Activated CD4-positive, alpha-beta T cell treated with anti-CD3 and anti-CD28 coated beads, Interleukin-2, amount 10 ng/mL, durations not matched to agents 24 days and 14 days (primary cell): ENCODE data around the gene PLPP3. TPM values are rescaled to one million over a fixed set of nuclear protein-coding genes. Genes with fewer than 3 reads are reported as not detected.

Experiments used
- DNase-seq: peaks from one replicate; pipeline ENCODE4 v3.0.0; 2022
- H3K27ac Mint-ChIP-seq: one replicate; pipeline ENCODE4 v1.8.0; 2022; ENCODE audit warnings: mild to moderate bottlenecking, mixed read lengths
- H3K27me3 Mint-ChIP-seq: one replicate; pipeline ENCODE4 v1.8.0; 2022; ENCODE audit warnings: mixed read lengths
- H3K36me3 Mint-ChIP-seq: one replicate; pipeline ENCODE4 v1.8.0; 2022; ENCODE audit warnings: low read depth, mild to moderate bottlenecking, mixed read lengths
- H3K4me1 Mint-ChIP-seq: one replicate; pipeline ENCODE4 v1.8.0; 2021; ENCODE audit warnings: mixed read lengths
- H3K4me3 Mint-ChIP-seq: one replicate; pipeline ENCODE4 v1.8.0; 2022; ENCODE audit warnings: mild to moderate bottlenecking, moderate library complexity, mixed read lengths
- H3K9me3 Mint-ChIP-seq: one replicate; pipeline ENCODE4 v1.8.0; 2021; ENCODE audit warnings: mixed read lengths
- intact Hi-C: fragments of 100-400 bp; cut with micrococcal nuclease; formaldehyde crosslinking; loops from one replicate; pipeline ENCODE4 v1.15.1; 2023
- total RNA-seq: library from RNA; stranded (reverse); gene quantifications from 2 replicates; pipeline ENCODE4 v1.2.3, GENCODE V29; 2022

The PLPP3 gene
- total RNA-seq, 1 donor from 2014 or later: not detected

GRCh38 chr1:56569661-56570060 lies 9.7 kb downstream of the PLPP3 start:
- Mint-ChIP-seq H3K36me3 (no peaks in the 10 kb centered on the region), H3K27ac (no peak overlapping the region), H3K4me3 (no peak overlapping the region), H3K4me1 (no peaks in the 10 kb centered on the region), H3K9me3 (no peaks in the 10 kb centered on the region), H3K27me3 (peaks cover 6% of the 10 kb centered on the region)
- intact Hi-C loops: no loop called here
- DNase-seq: no peak

GRCh38 chr1:56566994-56567393 lies 12.4 kb downstream of the PLPP3 start:
- Mint-ChIP-seq H3K4me3 (no peak overlapping the region), H3K9me3 (no peaks in the 10 kb centered on the region), H3K27me3 (peaks cover 4% of the 10 kb centered on the region), H3K27ac (no peak overlapping the region), H3K4me1 (no peaks in the 10 kb centered on the region), H3K36me3 (no peaks in the 10 kb centered on the region)
- intact Hi-C loops: no loop called here
- no peak for DNase-seq

- H3K27ac Mint-ChIP-seq: no peak overlapping the region
- no peak for DNase-seq
- H3K4me1 Mint-ChIP-seq: no peaks in the 10 kb centered on the region
- no peak overlapping the region for H3K4me3 Mint-ChIP-seq
- peaks cover 2% of the 10 kb centered on the region for H3K27me3 Mint-ChIP-seq
- no peaks in the 10 kb centered on the region for H3K9me3 Mint-ChIP-seq
- H3K36me3 Mint-ChIP-seq: no peaks in the 10 kb centered on the region
- intact Hi-C loops: no loop called here
Measured at GRCh38 chr1:56566061-56566744, 13.2 kb downstream of the PLPP3 start.

- no peak overlapping the region for H3K27ac Mint-ChIP-seq
- H3K9me3 Mint-ChIP-seq: no peaks in the 10 kb centered on the region
- no peaks in the 10 kb centered on the region for H3K36me3 Mint-ChIP-seq
- H3K27me3 Mint-ChIP-seq: peaks cover 2% of the 10 kb centered on the region
- H3K4me1 Mint-ChIP-seq: no peaks in the 10 kb centered on the region
- no peak for DNase-seq
- intact Hi-C loops: no loop called here
- no peak overlapping the region for H3K4me3 Mint-ChIP-seq
Measured at GRCh38 chr1:56564615-56565014, 14.7 kb downstream of the PLPP3 start.

- H3K27me3 Mint-ChIP-seq: peaks cover 2% of the 10 kb centered on the region
- intact Hi-C loops: no loop called here
- no peak overlapping the region for H3K27ac Mint-ChIP-seq
- H3K36me3 Mint-ChIP-seq: no peaks in the 10 kb centered on the region
- H3K9me3 Mint-ChIP-seq: no peaks in the 10 kb centered on the region
- no peak for DNase-seq
- H3K4me3 Mint-ChIP-seq: no peak overlapping the region
- H3K4me1 Mint-ChIP-seq: no peaks in the 10 kb centered on the region
Measured at GRCh38 chr1:56563568-56563967, 15.8 kb downstream of the PLPP3 start.

GRCh38 chr1:56562891-56563452 lies 16.4 kb downstream of the PLPP3 start:
- DNase-seq: no peak
- no peak overlapping the region for H3K4me3 Mint-ChIP-seq
- no peaks in the 10 kb centered on the region for H3K4me1 Mint-ChIP-seq
- no peaks in the 10 kb centered on the region for H3K9me3 Mint-ChIP-seq
- intact Hi-C loops: no loop called here
- H3K27ac Mint-ChIP-seq: no peak overlapping the region
- H3K36me3 Mint-ChIP-seq: no peaks in the 10 kb centered on the region
- H3K27me3 Mint-ChIP-seq: peaks cover 2% of the 10 kb centered on the region

GRCh38 chr1:56561227-56562019 lies 17.9 kb downstream of the PLPP3 start:
- H3K36me3 Mint-ChIP-seq: no peaks in the 10 kb centered on the region
- no peak overlapping the region for H3K27ac Mint-ChIP-seq
- no peak for DNase-seq
- no peaks in the 10 kb centered on the region for H3K4me1 Mint-ChIP-seq
- H3K4me3 Mint-ChIP-seq: no peak overlapping the region
- H3K9me3 Mint-ChIP-seq: no peaks in the 10 kb centered on the region
- H3K27me3 Mint-ChIP-seq: peaks cover 2% of the 10 kb centered on the region
- intact Hi-C loops: no loop called here

- H3K27me3 Mint-ChIP-seq: no peaks in the 10 kb centered on the region
- no peak for DNase-seq
- no peaks in the 10 kb centered on the region for H3K4me1 Mint-ChIP-seq
- H3K36me3 Mint-ChIP-seq: no peaks in the 10 kb centered on the region
- no peak overlapping the region for H3K27ac Mint-ChIP-seq
- H3K9me3 Mint-ChIP-seq: no peaks in the 10 kb centered on the region
- intact Hi-C loops: no loop called here
- no peak overlapping the region for H3K4me3 Mint-ChIP-seq
Measured at GRCh38 chr1:56557746-56558145, 21.6 kb downstream of the PLPP3 start.

- Mint-ChIP-seq H3K27ac (no peak overlapping the region), H3K27me3 (no peaks in the 10 kb centered on the region), H3K4me1 (no peaks in the 10 kb centered on the region), H3K4me3 (no peak overlapping the region), H3K9me3 (no peaks in the 10 kb centered on the region), H3K36me3 (no peaks in the 10 kb centered on the region)
- intact Hi-C loops: no loop called here
- no peak for DNase-seq
Measured at GRCh38 chr1:56555448-56555847, 23.9 kb downstream of the PLPP3 start.

- no peak overlapping the region for H3K27ac Mint-ChIP-seq
- H3K4me3 Mint-ChIP-seq: no peak overlapping the region
- H3K36me3 Mint-ChIP-seq: no peaks in the 10 kb centered on the region
- no peaks in the 10 kb centered on the region for H3K27me3 Mint-ChIP-seq
- no peak for DNase-seq
- H3K9me3 Mint-ChIP-seq: no peaks in the 10 kb centered on the region
- intact Hi-C loops: no loop called here
- no peaks in the 10 kb centered on the region for H3K4me1 Mint-ChIP-seq
Measured at GRCh38 chr1:56553046-56553445, 26.3 kb downstream of the PLPP3 start.

GRCh38 chr1:56552349-56552748 lies 27.0 kb downstream of the PLPP3 start:
- Mint-ChIP-seq H3K4me1 (no peaks in the 10 kb centered on the region), H3K9me3 (no peaks in the 10 kb centered on the region), H3K27me3 (no peaks in the 10 kb centered on the region), H3K4me3 (no peak overlapping the region), H3K36me3 (no peaks in the 10 kb centered on the region), H3K27ac (no peak overlapping the region)
- intact Hi-C loops: no loop called here
- DNase-seq: no peak

- Mint-ChIP-seq H3K9me3 (no peaks in the 10 kb centered on the region), H3K4me1 (no peaks in the 10 kb centered on the region), H3K27me3 (no peaks in the 10 kb centered on the region), H3K27ac (no peak overlapping the region), H3K4me3 (no peak overlapping the region), H3K36me3 (no peaks in the 10 kb centered on the region)
- DNase-seq: no peak
- intact Hi-C loops: no loop called here
Measured at GRCh38 chr1:56551691-56552090, 27.7 kb downstream of the PLPP3 start.

- intact Hi-C loops: no loop called here
- Mint-ChIP-seq H3K9me3 (no peaks in the 10 kb centered on the region), H3K4me3 (no peak overlapping the region), H3K36me3 (no peaks in the 10 kb centered on the region), H3K4me1 (no peaks in the 10 kb centered on the region), H3K27me3 (no peaks in the 10 kb centered on the region), H3K27ac (no peak overlapping the region)
- no peak for DNase-seq
Measured at GRCh38 chr1:56550859-56551188, 28.5 kb downstream of the PLPP3 start.

GRCh38 chr1:56550138-56550858 lies 29.1 kb downstream of the PLPP3 start:
- Mint-ChIP-seq H3K27ac (no peak overlapping the region), H3K9me3 (no peaks in the 10 kb centered on the region), H3K4me3 (no peak overlapping the region), H3K36me3 (no peaks in the 10 kb centered on the region), H3K27me3 (no peaks in the 10 kb centered on the region), H3K4me1 (no peaks in the 10 kb centered on the region)
- no peak for DNase-seq
- intact Hi-C loops: no loop called here
